Measurements from ENCODE around the gene ARSG.

DNA sequence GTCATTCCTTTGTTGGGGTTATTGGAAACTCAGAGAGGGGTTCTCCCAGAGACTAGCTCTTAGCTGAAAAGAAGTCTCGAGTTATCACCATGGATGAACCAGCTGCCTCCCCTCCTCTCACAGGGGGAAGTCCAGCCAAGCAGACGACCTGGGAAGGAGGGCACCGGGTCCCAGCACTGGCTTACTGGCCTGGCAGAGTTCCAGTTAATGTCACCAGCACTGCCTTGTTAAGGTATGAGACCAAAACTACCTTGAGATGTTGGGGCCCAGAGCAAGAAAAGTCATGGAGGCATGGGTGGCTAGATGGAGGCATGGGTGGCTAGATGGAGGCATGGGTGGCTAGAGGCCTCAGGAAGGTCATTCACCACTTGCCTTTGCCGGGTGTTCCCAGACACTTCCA lies 93.6 kb downstream of the ARSG start:
- TF ChIP-seq POLR2AphosphoS5 (IDR thresholded peaks at IDR 0.05) (no peak), POLR2A (IDR thresholded peaks at IDR 0.05) (no peak), EP300 (IDR thresholded peaks at IDR 0.05) (no peak)
- TF ChIP-seq, protein P1, sequence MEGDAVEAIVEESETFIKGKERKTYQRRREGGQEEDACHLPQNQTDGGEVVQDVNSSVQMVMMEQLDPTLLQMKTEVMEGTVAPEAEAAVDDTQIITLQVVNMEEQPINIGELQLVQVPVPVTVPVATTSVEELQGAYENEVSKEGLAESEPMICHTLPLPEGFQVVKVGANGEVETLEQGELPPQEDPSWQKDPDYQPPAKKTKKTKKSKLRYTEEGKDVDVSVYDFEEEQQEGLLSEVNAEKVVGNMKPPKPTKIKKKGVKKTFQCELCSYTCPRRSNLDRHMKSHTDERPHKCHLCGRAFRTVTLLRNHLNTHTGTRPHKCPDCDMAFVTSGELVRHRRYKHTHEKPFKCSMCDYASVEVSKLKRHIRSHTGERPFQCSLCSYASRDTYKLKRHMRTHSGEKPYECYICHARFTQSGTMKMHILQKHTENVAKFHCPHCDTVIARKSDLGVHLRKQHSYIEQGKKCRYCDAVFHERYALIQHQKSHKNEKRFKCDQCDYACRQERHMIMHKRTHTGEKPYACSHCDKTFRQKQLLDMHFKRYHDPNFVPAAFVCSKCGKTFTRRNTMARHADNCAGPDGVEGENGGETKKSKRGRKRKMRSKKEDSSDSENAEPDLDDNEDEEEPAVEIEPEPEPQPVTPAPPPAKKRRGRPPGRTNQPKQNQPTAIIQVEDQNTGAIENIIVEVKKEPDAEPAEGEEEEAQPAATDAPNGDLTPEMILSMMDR (IDR thresholded peaks at IDR 0.05): no peak

All from gastroesophageal sphincter (tissue), 3 donors.